CD4-positive, alpha-beta T cell treated with Interleukin-12 subunit alpha and Interleukin-12 subunit beta, for 1 hour (primary cell): ENCODE results near the gene MTERF4.

Source experiments
- DNase-seq: peaks from one replicate; pipeline ENCODE4 v3.0.0-alpha.2; 2020

The MTERF4 gene

DNA sequence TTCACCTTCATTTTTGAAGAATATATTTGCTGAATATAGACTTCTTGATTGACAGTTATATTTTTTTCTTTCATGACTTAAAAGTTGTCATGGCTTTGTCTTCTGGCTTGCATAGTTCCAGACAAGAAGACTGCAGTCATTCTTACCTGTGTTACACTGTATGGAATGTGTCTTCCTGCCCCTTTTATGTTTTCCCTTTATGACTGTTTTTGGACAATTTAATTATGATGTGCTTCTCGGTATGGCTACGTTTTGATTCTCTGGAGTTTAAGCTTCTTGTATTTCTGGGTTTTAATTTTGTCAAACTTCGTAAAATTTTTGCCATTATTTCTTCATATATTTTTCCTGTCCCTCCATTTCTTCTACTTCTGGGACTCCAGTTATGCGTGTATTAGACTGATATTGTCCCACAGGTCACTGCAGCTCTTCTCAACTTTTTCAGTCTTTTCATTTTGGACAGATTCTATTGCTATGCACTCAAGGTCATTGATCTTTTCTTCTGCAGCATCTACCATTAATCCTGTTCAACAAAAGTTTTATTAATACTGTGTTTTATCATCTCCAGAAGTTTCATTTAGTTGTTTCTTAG is 17.1 kb downstream of the MTERF4 start:
- DNase-seq = no peak

DNA sequence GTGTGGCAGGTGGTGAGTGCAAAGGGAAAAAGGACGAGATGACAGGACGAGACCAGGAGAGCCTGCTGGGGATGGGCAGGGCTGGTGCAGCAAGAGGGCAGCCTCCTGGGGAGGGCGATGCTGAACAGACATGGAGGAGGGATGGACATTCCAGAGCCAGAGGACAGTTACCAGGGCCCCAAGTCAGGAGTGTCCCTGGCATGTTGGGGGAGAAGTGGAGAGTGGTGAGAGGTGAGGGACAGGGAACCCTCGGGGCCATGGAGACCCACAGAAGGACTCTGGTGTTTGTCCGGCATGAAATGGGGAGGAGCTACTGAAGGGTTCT is 19.0 kb downstream of the MTERF4 start:
- DNase-seq = no peak

DNA sequence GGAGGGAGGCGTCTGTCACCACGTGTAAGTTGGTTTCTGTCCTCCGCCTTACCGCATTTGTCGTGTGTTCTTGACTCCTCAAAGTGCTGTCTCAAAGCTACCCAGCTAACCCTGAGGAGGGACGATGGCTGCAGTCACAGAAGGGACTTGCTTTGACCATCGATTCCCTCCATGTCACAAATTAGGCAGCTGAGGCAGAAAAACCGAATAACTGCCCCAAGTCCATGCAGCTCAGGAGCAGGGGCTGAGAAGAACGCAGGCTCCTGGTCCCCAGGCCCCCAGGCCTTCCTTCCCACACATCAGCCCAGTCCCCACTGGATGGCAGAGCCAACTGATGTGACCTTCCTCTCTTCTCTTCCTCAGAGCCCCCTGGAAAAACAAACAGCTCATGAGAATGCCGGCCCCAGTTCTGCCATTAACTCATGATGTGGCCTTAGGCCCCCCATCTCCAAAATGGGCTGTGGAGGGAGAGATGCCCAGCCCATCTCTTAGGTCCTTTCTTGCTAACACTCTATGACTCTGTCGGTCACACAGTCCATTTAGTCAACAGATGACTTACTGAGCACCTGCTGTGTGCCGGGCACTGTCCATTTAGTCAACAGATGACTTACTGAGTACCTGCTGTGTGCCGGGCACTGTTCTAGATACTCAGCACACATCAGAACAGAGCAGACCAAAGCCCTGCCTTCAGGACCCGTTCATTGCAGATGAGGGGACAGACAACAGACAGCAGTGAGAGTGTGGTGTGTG is 19.6 kb downstream of the MTERF4 start:
- no peak for DNase-seq

DNA sequence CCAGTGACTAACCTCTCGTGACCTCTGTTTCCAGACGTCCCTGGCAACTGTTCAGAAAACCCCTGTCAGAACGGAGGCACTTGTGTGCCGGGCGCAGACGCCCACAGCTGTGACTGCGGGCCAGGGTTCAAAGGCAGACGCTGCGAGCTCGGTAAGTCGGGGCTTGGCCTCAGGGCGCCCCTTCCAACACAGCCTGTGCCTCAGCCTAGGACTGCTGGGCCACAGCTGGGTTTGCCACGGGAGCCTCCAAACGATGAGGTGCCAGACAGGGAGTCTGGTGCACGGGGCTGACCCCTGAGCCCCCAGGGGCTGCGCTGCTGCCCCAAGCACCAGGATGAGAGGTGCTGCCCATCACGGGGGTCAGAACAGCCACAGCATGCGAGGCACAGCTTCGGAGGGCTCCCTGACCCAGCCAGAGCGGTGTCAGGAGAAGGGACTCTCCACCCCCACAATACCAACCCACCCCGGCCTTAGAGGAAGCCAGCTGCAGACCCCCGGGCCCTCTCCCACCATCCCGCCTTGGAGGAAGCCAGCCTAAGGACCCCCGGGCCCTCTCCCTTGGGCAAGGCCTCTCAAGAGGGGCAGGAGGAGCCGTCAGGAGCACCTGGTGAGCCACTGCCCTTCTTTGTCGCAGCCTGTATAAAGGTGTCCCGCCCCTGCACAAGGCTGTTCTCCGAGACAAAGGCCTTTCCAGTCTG is 20.3 kb downstream of the MTERF4 start:
- DNase-seq = no peak

DNA sequence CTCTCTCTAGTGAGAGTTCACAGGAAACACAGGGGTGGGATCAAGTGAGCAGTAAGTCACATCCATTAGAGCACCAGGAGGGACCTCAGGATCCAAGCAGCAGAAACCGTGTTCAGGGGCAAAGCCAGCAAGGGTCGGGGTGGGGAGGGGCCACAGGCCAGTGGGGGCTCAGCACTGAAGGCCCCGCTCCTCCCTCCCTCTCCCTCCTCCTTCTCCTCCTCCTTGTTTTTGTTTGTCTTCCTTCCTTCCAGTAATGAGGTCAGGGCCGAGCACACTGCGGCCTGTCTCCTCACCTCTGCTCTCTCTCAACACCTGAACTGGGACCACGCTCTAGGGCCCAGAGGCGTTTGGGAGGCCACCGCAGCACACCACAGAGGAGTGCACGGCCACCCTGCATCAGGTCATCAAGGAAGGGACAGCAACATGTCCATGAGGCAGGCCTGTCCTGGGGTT is 20.9 kb downstream of the MTERF4 start:
- DNase-seq = no peak

DNA sequence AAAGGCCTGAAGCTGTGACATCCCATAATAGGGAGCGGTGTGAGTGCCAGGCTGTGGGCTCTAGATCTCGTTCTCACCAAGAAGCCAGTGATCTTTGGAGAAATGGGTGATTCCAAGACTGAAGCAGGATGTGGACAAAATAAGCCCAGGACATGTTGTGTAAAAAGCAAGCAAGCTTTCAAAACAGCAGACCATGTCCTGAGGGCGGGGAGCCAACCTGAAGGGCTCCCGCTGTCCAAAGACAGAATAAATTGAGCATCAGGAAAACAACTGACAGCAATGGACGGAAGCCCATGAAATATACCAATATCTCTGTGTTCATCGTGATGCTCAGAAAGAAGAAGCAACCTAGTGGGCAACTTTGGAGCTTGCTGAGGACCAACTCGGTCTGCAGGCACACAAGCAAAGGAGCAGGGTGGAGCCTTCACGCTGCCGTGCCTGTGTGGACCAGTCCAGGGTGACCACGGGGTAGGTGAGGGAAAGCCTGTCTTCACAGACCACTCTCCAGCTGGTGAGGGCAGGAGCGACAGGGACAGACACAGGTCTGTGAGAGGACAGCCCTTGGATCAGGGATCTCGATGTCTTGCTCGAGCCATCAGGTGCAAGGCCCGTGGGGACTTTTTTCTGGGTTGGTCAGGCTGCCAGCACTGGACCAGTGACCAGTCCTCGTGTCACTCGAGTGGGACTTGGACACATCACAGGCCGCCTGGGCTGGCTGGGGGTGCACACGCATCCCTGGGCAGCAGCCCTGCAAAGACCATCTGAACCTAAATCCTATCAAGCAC is 21.5 kb downstream of the MTERF4 start:
- DNase-seq = no peak

DNA sequence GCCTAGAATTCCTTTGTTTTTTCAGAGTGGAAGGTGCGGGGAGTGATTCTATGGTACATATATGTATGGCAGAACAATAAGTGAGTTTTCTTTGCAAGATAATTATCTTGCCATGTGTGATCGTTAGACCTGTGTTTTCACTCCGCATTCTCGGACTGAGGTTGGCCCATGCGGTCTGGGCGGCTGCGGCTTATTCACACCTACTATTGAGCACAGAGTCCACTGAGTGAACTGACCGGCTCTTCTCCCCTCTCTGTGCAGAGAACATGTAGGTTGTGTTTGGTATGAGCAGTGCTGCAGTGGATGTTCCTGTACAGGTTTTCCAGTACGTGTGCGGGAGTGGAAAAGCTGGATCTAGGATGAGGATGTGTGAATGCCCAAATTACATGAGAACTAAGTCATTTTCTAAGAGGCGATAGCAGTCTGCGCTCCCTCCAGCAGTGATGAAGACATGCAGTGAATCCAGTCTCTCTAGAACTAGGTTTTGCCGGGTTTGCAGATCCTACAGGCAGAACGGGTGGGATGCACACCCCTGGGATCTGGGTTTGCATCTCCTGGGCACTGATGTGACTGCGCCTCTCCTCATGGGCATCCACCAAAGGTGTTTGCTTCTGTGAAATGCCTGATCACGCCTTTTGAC is 27.1 kb downstream of the MTERF4 start:
- DNase-seq = no peak

DNA sequence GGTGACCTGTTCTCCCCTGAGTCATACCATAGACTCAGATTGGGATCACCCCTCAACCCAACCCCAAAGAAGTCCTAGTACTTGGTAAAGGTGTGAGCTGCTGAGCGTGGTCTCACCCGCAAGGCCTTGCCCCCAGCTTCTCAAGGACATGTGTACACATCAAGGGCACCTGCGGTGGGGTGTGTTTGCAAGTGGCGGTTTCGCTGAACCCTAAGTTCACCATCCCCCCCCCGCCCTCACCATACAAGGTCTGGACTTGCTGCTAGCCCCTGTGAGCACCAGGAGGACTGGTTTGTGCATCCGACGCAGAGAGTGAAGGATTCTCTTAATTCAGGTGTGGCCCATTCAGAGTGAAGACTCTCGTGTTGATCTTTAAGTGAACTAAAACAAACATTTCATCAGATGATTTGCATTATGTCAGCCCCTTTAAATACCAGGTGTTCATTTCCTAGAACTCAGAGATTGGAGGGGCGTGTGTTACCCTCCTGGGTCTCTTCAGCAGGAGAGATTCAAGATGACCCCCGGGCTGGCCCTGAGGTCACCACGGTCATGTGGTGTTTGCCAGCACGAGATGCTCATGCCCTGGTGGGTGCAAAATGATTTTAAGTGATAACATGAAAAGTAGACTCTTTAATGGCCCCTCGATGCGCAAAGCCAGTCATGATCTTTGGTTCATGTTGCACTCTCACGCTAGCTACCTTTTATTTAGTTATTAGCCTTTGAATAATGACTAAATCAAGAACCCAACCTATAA is 27.8 kb downstream of the MTERF4 start:
- no peak for DNase-seq

DNA sequence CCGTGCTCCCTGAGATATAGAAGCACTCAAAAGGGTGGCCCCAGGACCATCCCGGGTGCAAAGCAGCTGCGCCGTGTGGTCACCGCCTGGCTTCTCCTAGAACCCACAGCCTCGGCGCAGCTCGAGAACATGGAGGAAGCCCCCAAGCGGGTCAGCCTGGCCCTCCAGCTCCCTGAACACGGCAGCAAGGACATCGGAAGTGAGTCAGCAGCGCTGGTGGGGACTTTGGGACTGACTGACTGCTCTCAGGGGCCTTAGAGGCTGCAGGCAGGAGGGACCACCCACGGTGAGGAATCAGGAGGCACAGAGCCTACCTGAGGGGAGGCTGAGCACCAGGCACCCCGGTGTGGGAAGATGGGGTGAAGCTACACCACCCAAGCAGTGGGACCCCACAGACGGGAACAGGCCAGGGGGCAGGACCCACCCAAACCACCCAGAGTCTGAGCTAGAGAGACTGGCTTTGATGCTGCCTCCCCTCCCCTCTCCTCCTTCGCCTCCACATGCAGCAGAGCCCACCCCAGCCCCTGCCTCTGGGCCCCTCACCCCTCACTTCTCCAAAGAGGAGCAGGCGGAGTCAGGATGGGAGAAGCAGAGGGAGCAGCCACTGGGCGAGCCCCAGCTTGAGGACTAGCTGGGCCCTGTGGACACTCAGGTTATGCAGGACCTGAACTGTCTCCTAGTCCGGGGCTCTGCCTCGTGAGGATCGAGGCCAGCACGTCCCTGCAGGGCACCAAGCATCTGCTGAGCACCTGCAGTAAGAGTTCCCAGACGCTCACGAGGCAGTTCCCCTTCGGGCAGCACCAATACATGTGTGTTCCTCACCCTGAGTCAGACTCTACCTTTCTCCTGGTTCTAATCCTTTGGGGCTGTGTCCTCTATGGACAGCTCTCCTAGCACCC is 28.7 kb downstream of the MTERF4 start:
- DNase-seq = no peak

DNA sequence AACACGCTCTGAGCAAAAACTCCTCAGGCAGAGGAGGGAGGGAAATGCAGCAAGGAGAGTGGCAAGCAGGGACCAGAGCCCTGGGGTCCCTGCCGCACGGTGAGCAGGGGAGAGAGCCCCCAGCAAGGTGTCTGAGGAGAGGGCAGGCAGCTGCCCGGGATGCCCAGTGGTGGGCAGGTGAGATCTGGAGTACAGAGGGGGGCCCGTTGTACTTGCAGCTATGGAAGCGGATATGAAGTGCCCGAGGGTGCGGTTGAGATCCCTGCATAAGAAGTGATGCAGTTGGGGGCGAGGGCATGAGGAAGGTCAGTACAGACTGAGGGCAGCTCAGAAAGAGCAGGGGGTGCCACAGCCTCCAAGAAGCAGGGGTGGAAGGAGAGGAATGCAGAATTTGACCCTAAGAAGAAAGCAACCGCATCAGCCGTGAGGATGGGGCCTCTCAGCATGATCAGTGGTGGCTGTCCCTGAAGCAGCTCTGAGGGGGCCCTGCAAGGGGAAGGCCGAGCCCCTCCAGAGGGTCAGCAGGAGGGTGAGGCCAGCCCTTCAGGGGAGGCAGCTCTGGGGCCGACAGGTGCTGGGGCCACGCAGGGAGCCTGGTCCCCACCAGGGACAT is 29.4 kb downstream of the MTERF4 start:
- no peak for DNase-seq

DNA sequence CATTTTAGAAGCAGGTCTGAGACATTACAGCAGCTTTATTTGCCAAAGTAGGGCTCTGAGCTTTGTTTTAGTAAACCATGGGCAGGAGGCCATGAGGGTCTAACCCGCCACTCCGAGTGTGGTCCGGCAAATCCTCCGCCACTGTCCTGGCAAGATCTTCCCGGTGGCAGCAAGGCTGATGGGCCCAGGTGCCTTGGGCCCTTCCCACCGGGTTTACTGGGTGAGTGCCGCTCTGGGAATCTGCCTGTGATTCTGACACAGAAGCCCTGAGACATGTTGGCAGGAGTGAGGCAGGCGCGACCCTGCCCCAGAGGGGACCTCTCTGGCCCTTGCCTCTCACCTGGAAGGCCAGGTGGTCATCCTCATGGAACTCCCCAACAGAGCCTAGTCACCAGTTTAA is 29.9 kb downstream of the MTERF4 start:
- DNase-seq = no peak

DNA sequence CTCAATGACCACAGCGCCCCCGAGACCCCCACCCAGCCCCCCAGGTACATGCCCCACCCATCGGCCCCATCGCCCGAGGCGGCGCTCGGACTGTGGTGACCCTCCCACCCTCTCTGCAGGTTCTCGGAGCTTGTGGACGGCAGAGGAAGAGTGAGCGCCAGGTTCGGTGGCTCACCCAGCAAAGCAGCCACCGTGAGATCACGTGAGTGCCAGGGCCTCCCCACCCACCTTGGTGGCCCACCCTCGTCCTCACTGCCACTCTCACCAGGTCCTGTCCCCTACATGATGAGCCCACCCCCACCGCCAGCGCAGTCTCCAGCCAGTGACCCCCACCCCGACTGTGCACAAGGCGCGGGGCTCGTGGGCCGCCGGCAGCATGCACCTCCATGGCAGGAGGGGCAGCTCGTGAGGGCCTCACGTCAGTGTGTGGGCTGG is 30.4 kb downstream of the MTERF4 start:
- DNase-seq = no peak

DNA sequence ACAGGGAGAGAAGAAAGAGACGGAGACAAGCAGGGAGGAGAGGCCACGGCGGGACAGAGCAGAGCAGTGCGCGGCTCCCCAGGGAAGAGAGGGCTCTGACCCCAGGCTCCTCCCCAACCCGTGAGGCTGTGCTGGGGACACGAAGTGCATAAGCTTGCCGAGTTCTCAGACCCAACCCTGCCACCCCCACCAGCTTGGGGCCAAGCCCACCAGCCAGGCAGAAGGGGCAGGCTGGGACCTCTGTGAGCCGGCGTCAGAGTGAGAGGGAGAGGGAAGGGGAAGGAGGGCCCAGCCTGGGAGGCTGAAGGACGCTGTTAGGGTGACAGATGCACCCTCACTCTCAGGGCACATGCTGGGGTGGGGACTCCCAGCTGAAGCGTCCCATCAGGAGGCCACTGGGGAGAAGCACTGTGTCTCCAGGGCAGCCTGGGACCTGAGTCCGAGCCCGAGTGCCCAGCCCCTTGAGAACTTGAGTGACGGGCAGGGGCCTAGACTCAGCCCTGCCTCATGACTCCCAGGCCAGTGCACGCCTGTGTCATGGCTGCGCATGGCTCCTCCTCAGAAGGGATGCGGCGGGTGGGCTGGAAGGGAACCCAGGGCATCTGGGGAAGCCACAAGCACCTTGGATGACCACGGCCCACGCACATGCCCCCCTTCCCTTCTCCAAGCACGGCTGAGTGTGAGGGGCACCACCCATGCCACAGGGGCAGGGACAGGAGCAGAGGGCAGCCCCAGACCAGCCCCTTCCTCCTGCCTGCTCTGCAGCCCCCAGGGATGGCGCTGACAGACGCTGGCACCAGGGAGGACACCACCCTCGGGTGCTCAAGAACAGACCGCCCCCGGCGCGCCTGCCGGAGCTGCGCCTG is 31.0 kb downstream of the MTERF4 start:
- DNase-seq = no peak

DNA sequence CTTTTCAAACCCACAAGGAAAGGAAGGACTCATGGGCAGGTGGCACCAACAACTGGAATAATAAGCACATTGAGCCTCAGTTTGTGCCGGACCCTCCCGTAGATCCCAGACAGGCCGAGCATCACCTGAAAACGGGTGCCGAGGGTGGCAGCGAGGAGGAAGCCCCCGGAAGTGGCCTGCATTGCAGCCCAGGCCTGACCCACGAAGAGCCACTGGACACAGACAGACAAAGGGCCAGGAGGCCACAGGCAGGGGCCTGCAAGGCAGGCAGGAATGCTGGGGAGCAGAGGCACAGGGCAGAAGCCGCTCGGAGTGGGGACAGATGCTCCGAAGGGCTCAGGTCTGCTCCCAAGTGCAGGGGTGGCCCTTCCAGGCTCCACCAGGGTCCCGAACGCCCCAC is 31.7 kb downstream of the MTERF4 start:
- DNase-seq = no peak

DNA sequence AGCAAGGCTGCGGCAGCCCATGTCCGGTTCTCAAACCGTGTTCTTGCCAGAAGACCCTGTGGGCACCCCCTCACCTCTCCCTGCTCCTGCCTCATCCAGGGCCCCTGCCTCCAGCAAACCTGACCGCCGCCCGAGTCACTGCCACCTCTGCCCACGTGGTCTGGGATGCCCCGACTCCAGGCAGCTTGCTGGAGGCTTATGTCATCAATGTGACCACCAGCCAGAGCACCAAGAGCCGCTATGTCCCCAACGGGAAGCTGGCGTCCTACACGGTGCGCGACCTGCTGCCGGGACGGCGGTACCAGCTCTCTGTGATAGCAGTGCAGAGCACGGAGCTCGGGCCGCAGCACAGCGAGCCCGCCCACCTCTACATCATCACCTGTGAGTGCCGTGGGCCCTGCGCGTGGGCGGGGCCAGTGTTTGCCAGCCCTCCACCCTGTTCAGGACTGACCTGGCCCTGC is 32.2 kb downstream of the MTERF4 start:
- DNase-seq = no peak

DNA sequence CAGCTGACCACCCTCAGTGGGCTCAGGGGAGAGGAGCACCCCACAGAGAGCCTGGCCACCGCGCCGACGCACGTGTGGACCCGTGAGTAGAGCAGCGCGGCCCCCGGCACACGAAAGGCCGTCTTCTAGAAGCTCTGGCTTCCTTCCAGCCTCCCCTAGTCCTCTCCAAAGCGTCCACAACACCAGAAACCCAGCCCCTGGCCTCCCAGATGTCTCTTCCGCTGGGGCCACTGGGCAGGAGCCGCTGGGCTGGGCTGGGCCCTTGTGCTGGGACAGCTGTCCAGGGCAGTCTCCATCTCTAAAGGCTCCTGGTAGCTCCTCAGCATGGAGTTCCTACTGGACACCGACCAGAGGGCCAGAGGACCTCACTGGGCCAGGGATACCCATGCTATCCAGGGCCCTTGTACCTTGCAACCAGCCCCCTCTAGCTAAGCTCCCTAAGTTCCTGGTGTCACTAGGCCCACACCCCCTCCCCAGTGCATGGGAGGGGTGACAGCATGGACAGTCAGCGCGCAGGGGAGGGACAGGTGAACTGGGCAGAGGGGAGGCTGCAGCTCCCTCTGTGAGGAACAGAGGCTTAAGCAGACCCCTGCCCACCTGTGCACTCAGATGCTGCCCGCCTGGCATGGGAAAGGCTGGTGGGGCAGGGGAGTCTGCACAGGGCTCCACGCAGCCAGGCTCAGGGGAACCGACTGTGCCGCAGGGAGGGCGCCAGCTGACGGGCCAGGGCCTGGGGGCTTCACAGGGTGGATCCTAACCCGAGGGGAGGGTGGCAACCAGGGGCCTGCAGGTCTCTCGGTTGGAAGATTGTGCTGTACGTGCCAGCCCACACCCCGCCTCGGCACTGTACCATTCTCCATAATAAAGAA is 32.9 kb downstream of the MTERF4 start:
- DNase-seq = no peak

DNA sequence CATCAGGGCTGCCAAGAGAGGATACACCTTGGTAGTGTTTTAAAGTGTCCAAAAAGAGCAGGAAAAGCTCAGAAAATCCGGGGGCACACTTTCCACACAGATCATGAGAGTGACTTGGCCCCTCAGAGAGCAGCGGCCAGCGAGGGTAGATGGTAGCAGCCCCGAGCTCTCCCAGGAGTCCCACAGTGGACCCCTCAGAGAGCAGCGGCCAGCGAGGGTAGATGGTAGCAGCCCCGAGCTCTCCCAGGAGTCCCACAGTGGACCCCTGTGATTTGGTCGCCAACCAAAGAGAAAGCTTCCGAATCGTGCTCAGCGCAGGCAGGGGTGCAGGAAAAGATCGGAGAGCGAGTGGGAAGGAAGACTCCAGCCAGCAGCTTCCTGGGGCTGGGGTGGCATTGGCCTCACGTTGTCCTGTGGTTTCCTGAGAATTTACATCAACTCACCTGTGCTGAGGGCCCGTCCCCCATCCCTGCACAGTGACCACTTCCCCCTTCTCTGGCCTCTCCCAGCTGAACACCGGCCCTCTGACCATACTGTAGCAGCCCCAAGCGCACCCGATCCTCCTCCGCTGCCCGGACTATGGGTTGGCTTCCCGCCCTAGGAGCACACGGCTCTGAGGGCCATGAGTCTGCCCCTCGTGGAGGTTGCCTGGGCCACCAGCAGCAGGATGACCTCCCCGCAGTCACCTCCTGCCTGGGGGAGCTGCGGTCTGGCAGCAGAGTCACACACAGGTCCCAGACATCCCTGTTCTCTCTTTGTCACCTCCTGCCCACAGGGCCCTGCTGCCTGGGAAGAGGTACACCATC is 33.7 kb downstream of the MTERF4 start:
- DNase-seq = no peak
